ENCODE measurements around the gene VSIG8.

VSIG8 gene

DNA sequence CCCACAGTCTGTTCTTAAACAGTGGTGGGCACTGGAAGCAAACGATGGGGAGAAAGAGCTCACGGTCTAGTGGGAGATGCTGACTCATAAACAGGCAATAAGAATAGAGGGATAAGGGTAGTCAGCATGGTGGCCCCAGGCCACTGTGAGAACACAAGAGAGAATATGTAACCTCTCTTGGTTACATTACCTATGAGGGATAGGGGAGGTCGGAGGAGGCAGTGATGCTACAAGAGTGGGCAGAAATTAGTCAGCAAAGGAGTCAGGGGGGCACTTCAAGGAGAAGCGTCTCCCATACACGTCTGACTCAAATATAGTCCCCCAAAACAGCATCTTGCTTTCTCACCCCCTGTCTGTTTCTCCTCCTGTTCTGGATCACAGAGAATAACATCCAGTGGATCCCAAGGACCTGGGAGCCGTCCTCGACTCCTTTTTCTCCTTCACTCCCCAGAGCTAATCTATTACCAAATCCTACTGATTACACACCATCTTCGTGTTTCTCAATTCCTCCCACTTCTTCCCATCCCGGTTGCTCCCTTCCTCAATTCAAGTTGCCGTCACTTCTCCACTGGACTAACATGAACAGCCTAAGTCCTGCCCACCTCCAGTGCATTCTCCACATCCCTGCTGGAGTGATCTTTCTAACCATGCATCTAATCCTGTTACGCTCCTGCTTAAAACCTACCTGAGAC is 33.7 kb downstream of the VSIG8 start:
- no peak for DNase-seq

- DNase-seq, result no peak
These were observed 34.3 kb downstream of the VSIG8 start for GRCh38 chr1:159828176-159828575.

DNA sequence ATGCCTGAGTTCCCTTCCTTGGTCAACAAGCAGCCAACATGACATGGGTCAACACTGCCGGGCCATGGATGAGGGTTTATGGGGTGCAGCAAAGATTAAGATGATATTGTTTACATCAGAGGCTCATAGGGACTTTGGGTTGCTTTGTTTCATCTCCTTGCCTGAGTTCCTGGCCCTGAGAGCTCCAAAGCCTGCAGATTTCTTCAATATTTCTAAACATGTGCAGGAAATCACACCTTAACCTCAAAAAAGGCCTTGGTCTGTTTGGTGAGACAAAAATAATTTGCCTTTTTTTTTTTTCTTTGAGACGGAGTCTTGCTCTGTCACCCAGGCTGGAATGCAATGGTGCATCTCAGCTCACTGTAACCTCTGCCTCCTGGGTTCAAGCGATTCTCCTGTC is 34.9 kb downstream of the VSIG8 start:
- DNase-seq, result no peak

DNA sequence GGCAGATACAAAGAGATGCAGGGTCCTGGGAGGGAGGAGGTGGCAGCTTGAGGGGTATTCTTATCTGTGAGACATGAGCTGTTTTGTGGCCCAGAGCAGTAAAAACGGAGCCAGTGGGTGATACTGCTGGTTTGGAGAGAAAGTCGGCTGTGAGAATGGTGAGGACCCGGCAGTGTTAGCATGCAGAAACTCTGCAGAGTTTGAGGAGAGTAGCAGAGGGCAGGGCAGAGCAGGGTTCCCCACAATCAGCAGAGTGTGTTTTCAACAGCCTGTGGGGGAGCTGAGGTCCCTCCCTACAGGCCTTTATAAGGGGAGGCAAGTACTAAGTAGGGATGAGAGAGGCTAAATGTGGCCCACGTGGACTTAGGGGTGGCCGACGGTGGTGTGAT is 35.4 kb downstream of the VSIG8 start:
- no peak for DNase-seq

DNA sequence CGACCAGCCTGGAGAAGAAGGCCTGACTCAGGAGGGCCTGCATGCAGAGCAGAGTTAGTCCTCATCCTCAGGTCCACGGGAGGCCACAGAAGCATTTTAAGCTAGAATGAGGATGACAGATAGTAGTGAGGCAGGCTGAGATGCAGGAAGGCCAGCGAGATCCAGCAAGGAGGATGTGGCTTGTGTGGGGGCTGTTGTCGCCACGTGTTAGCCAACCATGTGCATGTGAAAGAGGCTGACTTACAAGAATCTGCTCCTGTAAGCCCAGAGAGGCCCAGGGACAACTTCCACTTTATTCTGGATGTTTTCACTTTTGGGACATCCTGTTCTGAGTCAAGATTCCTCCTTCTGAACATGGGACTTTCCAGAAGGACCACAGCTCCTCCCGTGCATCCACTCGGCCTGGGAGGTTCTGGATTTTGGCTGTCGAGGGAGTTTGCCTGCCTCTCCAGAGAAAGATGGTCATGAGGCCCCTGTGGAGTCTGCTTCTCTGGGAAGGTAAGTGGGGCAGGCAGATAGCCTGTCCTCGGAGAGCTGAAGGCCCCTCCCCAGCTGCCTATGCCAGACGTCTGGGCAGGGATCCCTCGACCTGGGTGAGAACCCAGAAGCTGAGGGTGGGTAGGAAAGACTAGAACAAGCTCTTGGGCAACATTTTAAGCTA is 35.9 kb downstream of the VSIG8 start, which contains the start of gene SLAMF8:
TSS of gene SLAMF8 (plus strand) at position 433 of the 661 bp plus-strand sequence. CDS start at position 459, 26 bp downstream.
- peak; percentile 57 for DNase-seq

GRCh38 chr1:159825564-159825963 is 36.9 kb downstream of the VSIG8 start:
- no peak for DNase-seq

DNA sequence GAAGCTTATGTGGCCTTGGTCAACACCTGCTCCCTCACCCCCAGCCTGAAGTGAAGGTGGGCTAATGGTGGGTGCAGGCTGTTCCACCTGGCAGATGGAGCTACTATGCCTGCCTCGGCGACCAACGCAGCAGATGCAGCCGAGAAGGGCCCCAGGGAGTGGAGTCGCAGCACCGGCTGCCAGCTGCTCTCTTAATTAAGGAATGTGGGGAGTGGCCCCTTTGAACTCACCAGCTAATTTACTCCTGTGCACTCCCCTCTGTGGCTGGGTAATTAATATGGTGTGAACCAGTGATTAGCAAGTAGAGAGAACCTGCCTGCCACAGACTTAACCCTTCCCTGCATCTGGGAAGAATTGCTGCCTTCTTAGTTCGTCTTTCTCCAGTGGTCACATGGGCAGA is 39.1 kb downstream of the VSIG8 start:
- no peak for DNase-seq

DNA sequence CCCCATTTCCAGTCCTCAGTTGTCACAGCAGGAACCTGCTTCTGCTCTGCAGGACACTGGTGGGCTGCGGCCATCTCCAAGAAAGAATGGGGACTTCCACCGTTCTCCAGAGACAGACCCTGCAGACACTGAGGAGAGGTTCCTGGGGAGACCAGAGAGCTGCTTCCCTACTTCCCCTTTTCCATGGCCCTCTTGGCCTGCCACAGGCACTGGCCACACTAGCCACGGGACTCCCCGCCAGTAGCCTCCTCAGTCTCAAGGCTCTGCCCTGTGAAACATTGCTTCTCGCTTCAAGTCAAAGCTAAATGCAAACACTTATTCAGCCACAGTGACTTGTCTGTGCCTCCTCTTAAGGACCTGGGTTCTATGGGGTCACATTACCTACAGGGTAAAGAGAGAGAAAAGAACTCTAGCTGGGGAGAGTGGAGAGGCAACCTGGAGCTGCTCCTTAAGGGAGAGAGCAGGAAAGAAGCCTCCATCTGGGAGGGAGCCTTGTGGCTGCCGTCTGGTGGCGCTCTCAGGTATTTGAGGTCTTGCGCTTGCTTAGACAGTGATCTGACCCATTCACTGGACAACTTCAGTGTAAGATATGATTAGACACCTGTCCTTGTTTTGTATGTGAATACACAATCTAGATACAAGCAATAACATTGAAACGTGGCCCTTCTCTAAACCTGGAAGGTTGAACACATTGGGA is 41.1 kb downstream of the VSIG8 start:
- no peak for DNase-seq

- DNase-seq, result no peak
These were observed 45.0 kb downstream of the VSIG8 start for GRCh38 chr1:159817276-159818041.

DNA sequence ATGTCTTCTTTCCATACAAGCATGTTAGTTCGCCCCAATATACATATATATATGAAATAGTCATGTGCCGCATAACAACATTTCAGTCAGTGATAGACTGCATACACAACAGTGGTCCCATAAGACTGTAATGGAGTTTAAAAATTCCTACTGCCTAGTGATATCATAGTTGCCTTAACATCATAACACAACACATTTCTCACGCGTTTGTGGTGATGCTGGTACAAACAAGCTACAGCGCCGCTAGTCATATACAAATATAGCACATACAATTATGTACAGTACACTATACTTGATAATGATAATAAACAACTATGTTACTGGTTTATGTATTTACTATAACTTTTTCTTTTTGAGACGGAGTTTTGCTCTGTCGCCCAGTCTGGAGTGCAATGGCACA is 46.5 kb downstream of the VSIG8 start:
- no peak for DNase-seq

DNA sequence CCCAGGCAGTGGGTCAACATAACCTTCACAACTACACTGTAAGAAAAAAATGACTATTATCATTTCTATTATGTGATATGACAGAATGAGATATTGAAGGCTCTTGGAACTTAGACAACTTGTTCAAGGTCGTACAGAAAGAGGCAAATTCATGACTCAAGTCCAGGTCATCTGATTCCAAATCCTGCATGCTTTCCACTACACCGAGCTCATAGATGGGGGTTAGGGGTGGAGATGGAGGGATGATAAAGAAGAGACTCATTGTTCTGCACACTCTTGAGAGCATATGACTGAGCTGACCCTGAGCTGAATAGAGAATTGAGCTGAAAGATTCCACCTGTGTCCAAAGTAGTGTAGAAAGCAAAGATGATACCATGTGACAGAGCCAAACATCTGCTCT is 57.5 kb downstream of the VSIG8 start:
- DNase-seq, result no peak
